CD4-positive, alpha-beta T cell treated with Interleukin-17A for 1 hour (primary cell): Measurements from ENCODE around the gene FHIT.

Experiments used
- DNase-seq: peaks from one replicate; pipeline ENCODE4 v3.0.0-alpha.2; 2020

FHIT gene

GRCh38 chr3:61251174-61251972, at the start of gene FHIT:
FHIT (minus strand) TSS chr3:61251452.
- DNase-seq: peak; percentile 92

GRCh38 chr3:61300786-61301185, 49.5 kb upstream of the FHIT start:
- DNase-seq: no peak

- no peak for DNase-seq
Observed at GRCh38 chr3:61300006-61300380, 48.7 kb upstream of the FHIT start.

GRCh38 chr3:61299343-61300005, 48.2 kb upstream of the FHIT start:
- no peak for DNase-seq

- DNase-seq: no peak
Observed at GRCh38 chr3:61297821-61298220, 46.6 kb upstream of the FHIT start.

GRCh38 chr3:61288446-61288845, 37.2 kb upstream of the FHIT start:
- DNase-seq: no peak

- no peak for DNase-seq
Observed at GRCh38 chr3:61283876-61284275, 32.6 kb upstream of the FHIT start.

GRCh38 chr3:61278713-61279112, 27.5 kb upstream of the FHIT start:
- no peak for DNase-seq

GRCh38 chr3:61277411-61277810, 26.2 kb upstream of the FHIT start:
- DNase-seq: no peak

- no peak for DNase-seq
Observed at GRCh38 chr3:61269435-61269834, 18.2 kb upstream of the FHIT start.

GRCh38 chr3:61268644-61269043, 17.4 kb upstream of the FHIT start:
- DNase-seq: no peak

GRCh38 chr3:61264281-61264680, 13.0 kb upstream of the FHIT start:
- DNase-seq: no peak

GRCh38 chr3:61257148-61257547, 5.9 kb upstream of the FHIT start:
- DNase-seq: no peak

- no peak for DNase-seq
Observed at GRCh38 chr3:61253756-61254155, 2.5 kb upstream of the FHIT start.

GRCh38 chr3:61252836-61253235, 1.6 kb upstream of the FHIT start:
- DNase-seq: no peak

- peak; percentile 7 for DNase-seq
Observed at GRCh38 chr3:61250784-61251173, 473 bp downstream of the FHIT start.

- no peak for DNase-seq
Observed at GRCh38 chr3:61248496-61248895, 2.8 kb downstream of the FHIT start.

- DNase-seq: no peak
Observed at GRCh38 chr3:61247191-61247590, 4.1 kb downstream of the FHIT start.

- no peak for DNase-seq
Observed at GRCh38 chr3:61239871-61240270, 11.4 kb downstream of the FHIT start.

- DNase-seq: no peak
Observed at GRCh38 chr3:61237858-61238257, 13.4 kb downstream of the FHIT start.

GRCh38 chr3:61236556-61236955, 14.7 kb downstream of the FHIT start:
- DNase-seq: no peak

- DNase-seq: no peak
Observed at GRCh38 chr3:61233746-61234145, 17.5 kb downstream of the FHIT start.

- no peak for DNase-seq
Observed at GRCh38 chr3:61231693-61232092, 19.6 kb downstream of the FHIT start.

GRCh38 chr3:61227799-61228198, 23.5 kb downstream of the FHIT start:
- DNase-seq: no peak
